ENCODE results near the gene SHROOM3.

GRCh38 chr4:76741663-76742020, 306.6 kb downstream of the SHROOM3 start:
- TF ChIP-seq CTCF (IDR thresholded peaks at IDR 0.05; ENCODE audit: poor library complexity, severe bottlenecking) = no peak
- no peak for TF ChIP-seq EZH2 (IDR thresholded peaks at IDR 0.05; ENCODE audit: borderline replicate concordance, insufficient read depth, low read length, poor library complexity, severe bottlenecking)
- TF ChIP-seq TAF1 (IDR thresholded peaks at IDR 0.05; ENCODE audit: low read depth) = no peak
- no peak for TF ChIP-seq RAD21 (conservative IDR thresholded peaks at IDR 0.05)
- TF ChIP-seq POLR2AphosphoS5 (IDR thresholded peaks at IDR 0.05) = no peak

All from neural cell (in vitro differentiated cells).